ENCODE measurements around the gene OSTM1.
A peak's percentile ranks its signal among the peaks of the same experiment; 100 is the strongest.

Gene OSTM1

GRCh38 chr6:108074359-108075144, at the start of gene OSTM1:
TSS of gene OSTM1 (minus strand) at chr6:108074741. CDS start at chr6:108074651, 90 bp downstream.
- peak; percentile 93 for DNase-seq (ENCODE audit: low spot score)

GRCh38 chr6:108123946-108124345, 49.4 kb upstream of the OSTM1 start:
- no peak for DNase-seq (ENCODE audit: low spot score)

- no peak for DNase-seq (ENCODE audit: low spot score)
Observed at GRCh38 chr6:108123481-108123929, 49.0 kb upstream of the OSTM1 start.

GRCh38 chr6:108121612-108122011, 47.1 kb upstream of the OSTM1 start:
- DNase-seq (ENCODE audit: low spot score) = no peak

GRCh38 chr6:108120311-108120710, 45.8 kb upstream of the OSTM1 start:
- no peak for DNase-seq (ENCODE audit: low spot score)

GRCh38 chr6:108119769-108120141, 45.2 kb upstream of the OSTM1 start:
- DNase-seq (ENCODE audit: low spot score) = no peak

GRCh38 chr6:108118810-108119768, 44.5 kb upstream of the OSTM1 start:
- DNase-seq (ENCODE audit: low spot score) = no peak

- DNase-seq (ENCODE audit: low spot score) = no peak
Observed at GRCh38 chr6:108118359-108118724, 43.8 kb upstream of the OSTM1 start.

- peak; percentile 19 for DNase-seq (ENCODE audit: low spot score)
Observed at GRCh38 chr6:108117427-108118358, 43.2 kb upstream of the OSTM1 start.

- DNase-seq (ENCODE audit: low spot score) = no peak
Observed at GRCh38 chr6:108116546-108117426, 42.2 kb upstream of the OSTM1 start.

- DNase-seq (ENCODE audit: low spot score) = no peak
Observed at GRCh38 chr6:108115598-108116058, 41.1 kb upstream of the OSTM1 start.

GRCh38 chr6:108114841-108115597, 40.5 kb upstream of the OSTM1 start:
- no peak for DNase-seq (ENCODE audit: low spot score)

- peak; percentile 40 for DNase-seq (ENCODE audit: low spot score)
Observed at GRCh38 chr6:108113557-108114519, 39.3 kb upstream of the OSTM1 start.

- no peak for DNase-seq (ENCODE audit: low spot score)
Observed at GRCh38 chr6:108108374-108108773, 33.8 kb upstream of the OSTM1 start.

- no peak for DNase-seq (ENCODE audit: low spot score)
Observed at GRCh38 chr6:108107102-108107501, 32.6 kb upstream of the OSTM1 start.

- DNase-seq (ENCODE audit: low spot score) = no peak
Observed at GRCh38 chr6:108106694-108107093, 32.2 kb upstream of the OSTM1 start.

- DNase-seq (ENCODE audit: low spot score) = no peak
Observed at GRCh38 chr6:108106261-108106660, 31.7 kb upstream of the OSTM1 start.

GRCh38 chr6:108105571-108105970, 31.0 kb upstream of the OSTM1 start:
- DNase-seq (ENCODE audit: low spot score) = no peak

- no peak for DNase-seq (ENCODE audit: low spot score)
Observed at GRCh38 chr6:108102965-108103364, 28.4 kb upstream of the OSTM1 start.
